ENCODE data around the gene NDUFS7.

- TF ChIP-seq, protein P1, sequence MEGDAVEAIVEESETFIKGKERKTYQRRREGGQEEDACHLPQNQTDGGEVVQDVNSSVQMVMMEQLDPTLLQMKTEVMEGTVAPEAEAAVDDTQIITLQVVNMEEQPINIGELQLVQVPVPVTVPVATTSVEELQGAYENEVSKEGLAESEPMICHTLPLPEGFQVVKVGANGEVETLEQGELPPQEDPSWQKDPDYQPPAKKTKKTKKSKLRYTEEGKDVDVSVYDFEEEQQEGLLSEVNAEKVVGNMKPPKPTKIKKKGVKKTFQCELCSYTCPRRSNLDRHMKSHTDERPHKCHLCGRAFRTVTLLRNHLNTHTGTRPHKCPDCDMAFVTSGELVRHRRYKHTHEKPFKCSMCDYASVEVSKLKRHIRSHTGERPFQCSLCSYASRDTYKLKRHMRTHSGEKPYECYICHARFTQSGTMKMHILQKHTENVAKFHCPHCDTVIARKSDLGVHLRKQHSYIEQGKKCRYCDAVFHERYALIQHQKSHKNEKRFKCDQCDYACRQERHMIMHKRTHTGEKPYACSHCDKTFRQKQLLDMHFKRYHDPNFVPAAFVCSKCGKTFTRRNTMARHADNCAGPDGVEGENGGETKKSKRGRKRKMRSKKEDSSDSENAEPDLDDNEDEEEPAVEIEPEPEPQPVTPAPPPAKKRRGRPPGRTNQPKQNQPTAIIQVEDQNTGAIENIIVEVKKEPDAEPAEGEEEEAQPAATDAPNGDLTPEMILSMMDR (conservative IDR thresholded peaks at IDR 0.05; ENCODE audit: low read length): no peak
- TF ChIP-seq EZH2phosphoT487 (IDR thresholded peaks at IDR 0.05; ENCODE audit: borderline replicate concordance, low read depth, low read length): no peak
Observed at GRCh38 chr19:1374250-1374577, 9.5 kb upstream of the NDUFS7 start.
